SK-N-SH (cell line): ENCODE data around the gene AUTS2. TPM values are rescaled to one million over a fixed set of nuclear protein-coding genes. Genes with fewer than 3 reads are reported as not detected.

ENCODE experiments used
- CTCF ChIA-PET: fragments of 300-600, 350-600 bp; formaldehyde crosslinking; extraction: SDS; loops from one replicate; lab custom pipeline; 2021; lab: Yijun Ruan, JAX
- POLR2A ChIA-PET: fragments of 350-600 bp; sonication (Branson Sonifier 250); formaldehyde crosslinking; extraction: SDS; loops from one replicate; lab custom pipeline; 2020; ENCODE audit warnings: antibody characterized with exemption, inconsistent platforms; lab: Yijun Ruan, JAX
- DNase-seq: peaks from one replicate; pipeline ENCODE4 v3.0.0; 2012
- H2AFZ ChIP-seq: fragments of 200-600 bp; sonication (generic); 2 replicates; pipeline ENCODE4 v1.8.1; 2016; ENCODE audit warnings: antibody characterized with exemption, mild to moderate bottlenecking, low read depth
- H3F3A ChIP-seq: fragments of 200-600 bp; sonication (generic); replicated peaks from 2 replicates; pipeline ENCODE3; 2016; ENCODE audit warnings: antibody characterized with exemption, mild to moderate bottlenecking; ENCODE audit not compliant: insufficient read depth
- H3K27ac ChIP-seq, 2 experiments: fragments of 200-500 bp in 1 of 2; fragments of 200-600 bp in 1 of 2; sonication (Bioruptor generic) in 1 of 2; sonication (generic), shearing (Covaris generic) in 1 of 2; 2 replicates each; pipeline versions ENCODE4 v1.5.1 to v1.6.1; 2014 to 2016; ENCODE audit warnings: low read depth in 2 of 2, inconsistent platforms in 1 of 2, low read length in 1 of 2, mild to moderate bottlenecking in 1 of 2, mixed read lengths in 1 of 2
- H3K27me3 ChIP-seq: fragments of 200-600 bp; sonication (generic), shearing (Covaris generic); 2 replicates; pipeline ENCODE4 v1.6.1; 2016; ENCODE audit warnings: mixed run types; ENCODE audit not compliant: insufficient read depth
- H3K36me3 ChIP-seq, 2 experiments: fragments of 200-500 bp in 1 of 2; fragments of 200-600 bp in 1 of 2; sonication (Bioruptor generic) in 1 of 2; sonication (generic) in 1 of 2; replicated peaks in 1 of 2; 2 replicates each; pipeline versions ENCODE3 to v1.5.1; 2014 to 2016; ENCODE audit warnings: low read length in 1 of 2, mild to moderate bottlenecking in 1 of 2; ENCODE audit not compliant: insufficient read depth in 2 of 2, control insufficient read depth in 1 of 2
- H3K4me1 ChIP-seq, 2 experiments: fragments of 200-500 bp in 1 of 2; fragments of 200-600 bp in 1 of 2; sonication (Bioruptor generic) in 1 of 2; sonication (generic), shearing (Covaris generic) in 1 of 2; 2 replicates each; pipeline versions ENCODE4 v1.5.1 to v1.6.1; 2014 to 2016; ENCODE audit warnings: low read depth in 1 of 2, low read length in 1 of 2, mixed run types in 1 of 2; ENCODE audit not compliant: insufficient read depth in 2 of 2, control insufficient read depth in 1 of 2
- H3K4me2 ChIP-seq: fragments of 200-600 bp; sonication (generic), shearing (Covaris generic); 2 replicates; pipeline ENCODE4 v1.6.1; 2017; ENCODE audit warnings: mixed run types
- H3K4me3 ChIP-seq, 2 experiments: fragments of 200-500 bp in 1 of 2; fragments of 200-600 bp in 1 of 2; sonication (Bioruptor generic) in 1 of 2; sonication (generic), shearing (Covaris generic) in 1 of 2; 2 replicates each; pipeline versions ENCODE4 v1.5.1 to v1.8.1; 2014 to 2016; ENCODE audit warnings: low read depth in 2 of 2, inconsistent platforms in 1 of 2, low read length in 1 of 2, mild to moderate bottlenecking in 1 of 2, mixed read lengths in 1 of 2, moderate library complexity in 1 of 2
- H3K79me2 ChIP-seq: fragments of 200-600 bp; sonication (generic); 2 replicates; pipeline ENCODE4 v1.8.1; 2017; ENCODE audit warnings: mild to moderate bottlenecking; ENCODE audit not compliant: insufficient read depth
- H3K9ac ChIP-seq: fragments of 200-600 bp; sonication (generic); 2 replicates; pipeline ENCODE4 v1.6.1; 2017; ENCODE audit warnings: mixed run types
- H3K9me2 ChIP-seq: fragments of 200-600 bp; sonication (generic); 2 replicates; pipeline ENCODE4 v1.6.1; 2017; ENCODE audit warnings: mixed run types
- H3K9me3 ChIP-seq: fragments of 200-600 bp; sonication (generic); 2 replicates; pipeline ENCODE4 v1.6.1; 2017; ENCODE audit warnings: mixed run types, mild to moderate bottlenecking, moderate library complexity
- H4K20me1 ChIP-seq: fragments of 200-600 bp; sonication (generic); 2 replicates; pipeline ENCODE4 v1.6.1; 2017; ENCODE audit warnings: mild to moderate bottlenecking, mixed run types; ENCODE audit not compliant: insufficient read depth
- EP300 ChIP-seq, 2 experiments: IDR thresholded peaks; 2 replicates each; pipeline versions ENCODE4 v1.4.0 to v1.6.1; 2012; ENCODE audit warnings: borderline replicate concordance in 1 of 2, low read depth in 1 of 2, low read length in 1 of 2
- EZH2phosphoT487 ChIP-seq: fragments of 200-600 bp; sonication (generic); IDR thresholded peaks from 2 replicates; pipeline ENCODE4 v1.6.1; 2017; ENCODE audit warnings: low read depth, mixed run types, mild to moderate bottlenecking, antibody characterized with exemption, moderate library complexity, borderline replicate concordance
- FOXJ3 ChIP-seq: sonication (generic); formaldehyde crosslinking; IDR thresholded peaks from 2 replicates; pipeline ENCODE4 v1.5.1; 2020; ENCODE audit warnings: mild to moderate bottlenecking, missing genetic modification reagents
- FOXM1 ChIP-seq: IDR thresholded peaks from 2 replicates; pipeline ENCODE4 v1.4.0; 2012; ENCODE audit warnings: low read depth, mild to moderate bottlenecking
- GABPA ChIP-seq: IDR thresholded peaks from 2 replicates; pipeline ENCODE4 v1.4.0; 2012; ENCODE audit warnings: low read depth, mild to moderate bottlenecking
- MEF2A ChIP-seq: IDR thresholded peaks from 2 replicates; pipeline ENCODE4 v1.4.0; 2012; ENCODE audit warnings: low read depth, borderline replicate concordance
- NFIC ChIP-seq: IDR thresholded peaks from 2 replicates; pipeline ENCODE4 v1.4.0; 2012; ENCODE audit warnings: borderline replicate concordance
- NRF1 ChIP-seq: IDR thresholded peaks from 2 replicates; pipeline ENCODE4 v1.6.1; 2012; ENCODE audit warnings: low read depth, mild to moderate bottlenecking, low read length
- POLR2AphosphoS5 ChIP-seq: IDR thresholded peaks from 2 replicates; pipeline ENCODE4 v1.6.1; 2012; ENCODE audit warnings: low read depth, low read length
- SMC3 ChIP-seq: IDR thresholded peaks from 2 replicates; pipeline ENCODE4 v1.6.1; 2012; ENCODE audit warnings: low read depth, low read length, improper control_type of control experiment
- TAF1 ChIP-seq: IDR thresholded peaks from 2 replicates; pipeline ENCODE4 v1.6.1; 2012; ENCODE audit warnings: low read depth, mild to moderate bottlenecking, low read length, moderate library complexity, borderline replicate concordance
- TCF12 ChIP-seq: IDR thresholded peaks from 2 replicates; pipeline ENCODE4 v1.4.0; 2012
- TEAD4 ChIP-seq: IDR thresholded peaks from 2 replicates; pipeline ENCODE4 v1.4.0; 2012; ENCODE audit warnings: mild to moderate bottlenecking, borderline replicate concordance; ENCODE audit not compliant: insufficient read depth
- WGBS: methylation state at CpG from one replicate; pipeline ENCODE4 v1.1.6; 2017; ENCODE audit warnings: low lambda C conversion rate; 5-methylcytosine and 5-hydroxymethylcytosine counted together
- polyA plus RNA-seq, 3 experiments: library from polyadenylated mRNA; depleted of rRNA; stranded (reverse); fragments of >200 nt; gene quantifications; 2 replicates each; pipeline ENCODE4 v1.2.3, GENCODE V29; 2012
- TF ChIP-seq, protein P1 (sequence below): fragments of 200-600 bp; sonication (generic); IDR thresholded peaks from 2 replicates; pipeline ENCODE4 v1.6.1; 2017; ENCODE audit warnings: antibody characterized with exemption, mild to moderate bottlenecking, moderate library complexity
- TF ChIP-seq, protein P2 (sequence below): IDR thresholded peaks from 2 replicates; pipeline ENCODE4 v1.6.1; 2012; ENCODE audit warnings: mild to moderate bottlenecking, low read depth, low read length, moderate library complexity
- TF ChIP-seq, protein P3 (sequence below): IDR thresholded peaks from 2 replicates; pipeline ENCODE4; 2012

The AUTS2 gene
- polyA plus RNA-seq, 1 of the 3 experiments (the other 2 are of a cell fraction): 15.6 TPM

- TF ChIP-seq FOXJ3 (CRISPR knock-in tag) (no peak), NRF1 (no peak), MEF2A (no peak)
- TF ChIP-seq, protein P1, sequence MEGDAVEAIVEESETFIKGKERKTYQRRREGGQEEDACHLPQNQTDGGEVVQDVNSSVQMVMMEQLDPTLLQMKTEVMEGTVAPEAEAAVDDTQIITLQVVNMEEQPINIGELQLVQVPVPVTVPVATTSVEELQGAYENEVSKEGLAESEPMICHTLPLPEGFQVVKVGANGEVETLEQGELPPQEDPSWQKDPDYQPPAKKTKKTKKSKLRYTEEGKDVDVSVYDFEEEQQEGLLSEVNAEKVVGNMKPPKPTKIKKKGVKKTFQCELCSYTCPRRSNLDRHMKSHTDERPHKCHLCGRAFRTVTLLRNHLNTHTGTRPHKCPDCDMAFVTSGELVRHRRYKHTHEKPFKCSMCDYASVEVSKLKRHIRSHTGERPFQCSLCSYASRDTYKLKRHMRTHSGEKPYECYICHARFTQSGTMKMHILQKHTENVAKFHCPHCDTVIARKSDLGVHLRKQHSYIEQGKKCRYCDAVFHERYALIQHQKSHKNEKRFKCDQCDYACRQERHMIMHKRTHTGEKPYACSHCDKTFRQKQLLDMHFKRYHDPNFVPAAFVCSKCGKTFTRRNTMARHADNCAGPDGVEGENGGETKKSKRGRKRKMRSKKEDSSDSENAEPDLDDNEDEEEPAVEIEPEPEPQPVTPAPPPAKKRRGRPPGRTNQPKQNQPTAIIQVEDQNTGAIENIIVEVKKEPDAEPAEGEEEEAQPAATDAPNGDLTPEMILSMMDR: no peak
Measured at GRCh38 chr7:70540641-70541040, 942.4 kb downstream of the AUTS2 start (continued).

- ChIA-PET CTCF (interaction anchor here (0.6 to 1.7 kb wide), 3 partner anchors 11 to 269 kb away, joined by 3 to 4 read pairs (median 3); no protein-coding TSS in a partner anchor), POLR2A (no interaction called here)
- Histone ChIP-seq H3K9ac (no peak overlapping the region), H3K27me3 (no peaks in the 10 kb centered on the region), H3K9me3 (no peaks in the 10 kb centered on the region), H3K36me3 (no peaks in the 10 kb centered on the region), H3K27ac (no peak overlapping the region), H3K9me2 (no peaks in the 10 kb centered on the region), H3F3A (no peaks in the 10 kb centered on the region), H3K4me2 (no peak overlapping the region), H2AFZ (no peak overlapping the region), H4K20me1 (no peaks in the 10 kb centered on the region), H3K4me3 (no peak overlapping the region), H3K79me2 (no peaks in the 10 kb centered on the region), H3K4me1 (peaks cover 0 to 6% of the 10 kb centered on the region in 2 experiments; a peak in 1 of 4 replicates)
- WGBS: 88% methylated on average over 1 of the region's 1 CpG
- no peak for DNase-seq
- TF ChIP-seq FOXJ3 (CRISPR knock-in tag) (no peak), FOXM1 (no peak), GABPA (no peak), TAF1 (no peak), NFIC (no peak), TCF12 (no peak), POLR2AphosphoS5 (no peak), SMC3 (no peak), MEF2A (no peak), TEAD4 (no peak), EZH2phosphoT487 (no peak), EP300 (IDR thresholded peaks at IDR 0.05; ENCODE audit: borderline replicate concordance in 1 of 2, low read depth in 1 of 2, low read length in 1 of 2) (no peak)
- TF ChIP-seq, protein P1: no peak
- TF ChIP-seq, protein P2, sequence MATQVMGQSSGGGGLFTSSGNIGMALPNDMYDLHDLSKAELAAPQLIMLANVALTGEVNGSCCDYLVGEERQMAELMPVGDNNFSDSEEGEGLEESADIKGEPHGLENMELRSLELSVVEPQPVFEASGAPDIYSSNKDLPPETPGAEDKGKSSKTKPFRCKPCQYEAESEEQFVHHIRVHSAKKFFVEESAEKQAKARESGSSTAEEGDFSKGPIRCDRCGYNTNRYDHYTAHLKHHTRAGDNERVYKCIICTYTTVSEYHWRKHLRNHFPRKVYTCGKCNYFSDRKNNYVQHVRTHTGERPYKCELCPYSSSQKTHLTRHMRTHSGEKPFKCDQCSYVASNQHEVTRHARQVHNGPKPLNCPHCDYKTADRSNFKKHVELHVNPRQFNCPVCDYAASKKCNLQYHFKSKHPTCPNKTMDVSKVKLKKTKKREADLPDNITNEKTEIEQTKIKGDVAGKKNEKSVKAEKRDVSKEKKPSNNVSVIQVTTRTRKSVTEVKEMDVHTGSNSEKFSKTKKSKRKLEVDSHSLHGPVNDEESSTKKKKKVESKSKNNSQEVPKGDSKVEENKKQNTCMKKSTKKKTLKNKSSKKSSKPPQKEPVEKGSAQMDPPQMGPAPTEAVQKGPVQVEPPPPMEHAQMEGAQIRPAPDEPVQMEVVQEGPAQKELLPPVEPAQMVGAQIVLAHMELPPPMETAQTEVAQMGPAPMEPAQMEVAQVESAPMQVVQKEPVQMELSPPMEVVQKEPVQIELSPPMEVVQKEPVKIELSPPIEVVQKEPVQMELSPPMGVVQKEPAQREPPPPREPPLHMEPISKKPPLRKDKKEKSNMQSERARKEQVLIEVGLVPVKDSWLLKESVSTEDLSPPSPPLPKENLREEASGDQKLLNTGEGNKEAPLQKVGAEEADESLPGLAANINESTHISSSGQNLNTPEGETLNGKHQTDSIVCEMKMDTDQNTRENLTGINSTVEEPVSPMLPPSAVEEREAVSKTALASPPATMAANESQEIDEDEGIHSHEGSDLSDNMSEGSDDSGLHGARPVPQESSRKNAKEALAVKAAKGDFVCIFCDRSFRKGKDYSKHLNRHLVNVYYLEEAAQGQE: no peak
- TF ChIP-seq, protein P3, sequence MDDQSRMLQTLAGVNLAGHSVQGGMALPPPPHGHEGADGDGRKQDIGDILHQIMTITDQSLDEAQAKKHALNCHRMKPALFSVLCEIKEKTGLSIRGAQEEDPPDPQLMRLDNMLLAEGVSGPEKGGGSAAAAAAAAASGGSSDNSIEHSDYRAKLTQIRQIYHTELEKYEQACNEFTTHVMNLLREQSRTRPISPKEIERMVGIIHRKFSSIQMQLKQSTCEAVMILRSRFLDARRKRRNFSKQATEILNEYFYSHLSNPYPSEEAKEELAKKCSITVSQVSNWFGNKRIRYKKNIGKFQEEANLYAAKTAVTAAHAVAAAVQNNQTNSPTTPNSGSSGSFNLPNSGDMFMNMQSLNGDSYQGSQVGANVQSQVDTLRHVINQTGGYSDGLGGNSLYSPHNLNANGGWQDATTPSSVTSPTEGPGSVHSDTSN: no peak
Measured at GRCh38 chr7:70542750-70543376, 944.6 kb downstream of the AUTS2 start.
